GM23248 (cell line): ENCODE measurements around the gene CFH. TPM values are rescaled to one million over a fixed set of nuclear protein-coding genes. Genes with fewer than 3 reads are reported as not detected.
"Not testable (repeated sequence)": the region's sequence is repeated elsewhere in the genome, so short reads cannot be mapped to it uniquely, and the experiment has no call there.

Experiments used
- DNase-seq: peaks from one replicate; pipeline ENCODE4 v3.0.0-alpha.2; 2015
- H2AFZ ChIP-seq: fragments of 200-600 bp; sonication (generic); 2 replicates; pipeline ENCODE4 v1.6.1; 2016; ENCODE audit warnings: antibody characterized with exemption
- H3F3A ChIP-seq: fragments of 200-600 bp; sonication (generic); 2 replicates; pipeline ENCODE4 v1.6.1; 2016; ENCODE audit warnings: mild to moderate bottlenecking, antibody characterized with exemption, mixed run types; ENCODE audit not compliant: insufficient read depth
- H3K27ac ChIP-seq: fragments of 200-600 bp; sonication (generic); 2 replicates; pipeline ENCODE4 v1.5.1; 2016; ENCODE audit warnings: mild to moderate bottlenecking
- H3K27me3 ChIP-seq: fragments of 200-600 bp; sonication (generic); replicated peaks from 2 replicates; pipeline ENCODE4 v1.6.1; 2016; ENCODE audit warnings: mild to moderate bottlenecking; ENCODE audit not compliant: insufficient read depth
- H3K36me3 ChIP-seq: fragments of 200-600 bp; sonication (generic); 2 replicates; pipeline ENCODE4 v1.6.1; 2016; ENCODE audit warnings: low read depth, mild to moderate bottlenecking
- H3K4me1 ChIP-seq: fragments of 200-600 bp; sonication (generic); 2 replicates; pipeline ENCODE4 v1.6.1; 2016; ENCODE audit warnings: mild to moderate bottlenecking; ENCODE audit not compliant: insufficient read depth
- H3K4me2 ChIP-seq: fragments of 200-600 bp; sonication (generic); one replicate; pipeline ENCODE4 v1.6.1; 2016; ENCODE audit warnings: mild to moderate bottlenecking; ENCODE audit not compliant: unreplicated experiment
- H3K4me3 ChIP-seq: fragments of 200-600 bp; sonication (generic); 2 replicates; pipeline ENCODE4 v1.5.1; 2016; ENCODE audit warnings: mild to moderate bottlenecking
- H3K79me2 ChIP-seq: fragments of 200-600 bp; sonication (generic); 2 replicates; pipeline ENCODE4 v1.6.1; 2016; ENCODE audit warnings: mild to moderate bottlenecking; ENCODE audit not compliant: insufficient read depth
- H3K9ac ChIP-seq: fragments of 200-600 bp; sonication (generic); 2 replicates; pipeline ENCODE4 v1.6.1; 2016; ENCODE audit warnings: mild to moderate bottlenecking
- H3K9me2 ChIP-seq: fragments of 200-600 bp; sonication (generic); 2 replicates; pipeline ENCODE4 v1.6.1; 2016; ENCODE audit warnings: mixed run types, mild to moderate bottlenecking, moderate library complexity; ENCODE audit not compliant: insufficient read depth
- H3K9me3 ChIP-seq: fragments of 200-600 bp; sonication (generic); one replicate; pipeline ENCODE4 v1.6.1; 2017; ENCODE audit warnings: low read depth
- H4K20me1 ChIP-seq: fragments of 200-600 bp; sonication (generic); 2 replicates; pipeline ENCODE4 v1.6.0; 2016; ENCODE audit not compliant: insufficient read depth
- EZH2 ChIP-seq: fragments of 200-600 bp; sonication (generic); IDR thresholded peaks from 2 replicates; pipeline ENCODE4 v1.6.1; 2018; ENCODE audit warnings: antibody characterized with exemption, mild to moderate bottlenecking; ENCODE audit not compliant: insufficient read depth, poor library complexity, severe bottlenecking
- EZH2phosphoT487 ChIP-seq: fragments of 200-600 bp; sonication (generic); IDR thresholded peaks from 2 replicates; pipeline ENCODE4 v1.6.1; 2018; ENCODE audit warnings: antibody characterized with exemption, moderate library complexity, mild to moderate bottlenecking, low read depth; ENCODE audit not compliant: insufficient read depth
- WGBS, 2 experiments: methylation state at CpG; one replicate each; pipeline ENCODE4 v1.1.6; 2015 to 2017; ENCODE audit warnings: low lambda C conversion rate in 2 of 2, low coverage in 1 of 2; ENCODE audit errors: missing lambda C conversion rate in 2 of 2; 5-methylcytosine and 5-hydroxymethylcytosine counted together
- in situ Hi-C: fragments of 300-500 bp; cut with MboI; formaldehyde crosslinking; loops from 2 replicates; pipeline ENCODE4 v1.15.0; 2020
- polyA plus RNA-seq: library from polyadenylated mRNA; unstranded; fragments of >200 nt; fragmentation: Nextera tagmentation; extraction: Ambion mirVana; gene quantifications from 2 replicates; pipeline ENCODE4 v1.2.1, GENCODE V29; 2016
- total RNA-seq: library from RNA; depleted of rRNA; stranded (reverse); fragments of >200 nt; shearing (Covaris generic); gene quantifications from 2 replicates; pipeline ENCODE4 v1.2.3, GENCODE V29; 2014

Gene CFH
- total and polyA plus RNA-seq, 2 experiments from 2014 or later: 19.3 to 22.7 TPM

- Histone ChIP-seq H4K20me1 (no peaks in the 10 kb centered on the region), H2AFZ (no peak overlapping the region), H3K79me2 (no peaks in the 10 kb centered on the region), H3K36me3 (no peaks in the 10 kb centered on the region), H3K9me2 (no peaks in the 10 kb centered on the region), H3K27me3 (no peaks in the 10 kb centered on the region), H3K4me1 (no peaks in the 10 kb centered on the region), H3K4me3 (no peak overlapping the region), H3K27ac (no peak overlapping the region), H3K9me3 (no peaks in the 10 kb centered on the region), H3F3A (no peaks in the 10 kb centered on the region), H3K9ac (no peak overlapping the region), H3K4me2 (no peak overlapping the region)
- no peak for TF ChIP-seq EZH2phosphoT487
- no peak for TF ChIP-seq EZH2
- in situ Hi-C loops: no loop called here
- no peak for DNase-seq
- 58 to 61% methylated on average over 5 of the region's 5 CpGs for WGBS, 2 experiments
Measured at GRCh38 chr1:196690582-196690981, 38.7 kb downstream of the CFH start.

DNA sequence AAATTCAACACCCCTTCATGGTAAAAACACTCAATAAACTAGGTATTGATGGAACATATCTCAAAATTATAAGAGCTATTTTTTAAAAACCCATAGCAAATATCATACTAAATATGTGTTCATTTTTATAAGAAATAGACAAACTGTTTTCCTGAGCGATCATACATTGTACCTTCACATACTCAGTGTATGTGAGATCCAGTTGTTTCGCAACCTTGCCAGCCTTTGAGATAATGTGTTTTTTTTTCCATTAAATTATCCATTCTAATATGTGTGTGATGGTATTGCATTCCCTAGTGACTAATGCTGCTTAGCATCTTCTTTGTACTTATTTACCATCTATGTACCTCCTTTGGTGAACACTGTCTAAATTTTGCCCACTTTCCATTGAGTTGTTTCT lies 47.1 kb downstream of the CFH start:
- TF ChIP-seq EZH2phosphoT487 (no peak), EZH2 (no peak)
- Histone ChIP-seq H3K9me3 (no peaks in the 10 kb centered on the region), H3K4me1 (no peaks in the 10 kb centered on the region), H3K27me3 (no peaks in the 10 kb centered on the region), H3K79me2 (no peaks in the 10 kb centered on the region), H3K9me2 (no peaks in the 10 kb centered on the region), H3F3A (no peaks in the 10 kb centered on the region), H3K9ac (no peak overlapping the region), H4K20me1 (no peaks in the 10 kb centered on the region), H2AFZ (no peak overlapping the region), H3K4me2 (no peak overlapping the region), H3K4me3 (no peak overlapping the region), H3K27ac (no peak overlapping the region), H3K36me3 (no peaks in the 10 kb centered on the region)
- in situ Hi-C loops: no loop called here
- WGBS, 2 experiments: 92 to 95% methylated on average over 2 of the region's 2 CpGs
- DNase-seq: no peak

DNA sequence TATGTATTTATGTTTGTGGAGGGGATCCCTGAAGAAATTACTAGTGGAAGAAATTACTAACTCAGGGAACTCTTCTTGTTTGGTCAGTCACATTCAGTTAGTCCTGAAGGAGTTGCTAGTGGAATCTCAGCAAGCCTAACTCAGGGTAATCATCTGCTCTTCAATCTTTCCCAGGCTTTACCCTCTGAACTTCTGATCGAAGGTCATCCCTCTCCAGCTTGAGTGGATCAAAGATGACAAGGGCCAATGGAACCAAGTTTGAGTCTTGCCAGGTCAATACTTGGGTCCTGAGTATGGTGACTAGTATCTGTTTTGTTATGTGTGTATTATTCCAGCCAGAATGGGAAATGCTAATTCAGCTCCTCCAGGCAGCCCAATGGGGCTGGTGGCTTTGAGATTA lies 49.3 kb downstream of the CFH start:
- Histone ChIP-seq H3K27me3 (no peaks in the 10 kb centered on the region), H4K20me1 (no peaks in the 10 kb centered on the region), H3K79me2 (no peaks in the 10 kb centered on the region), H3K27ac (no peak overlapping the region), H3K4me2 (no peak overlapping the region), H3F3A (no peaks in the 10 kb centered on the region), H3K4me1 (no peaks in the 10 kb centered on the region), H3K9me3 (no peaks in the 10 kb centered on the region), H3K36me3 (no peaks in the 10 kb centered on the region), H3K4me3 (no peak overlapping the region), H3K9ac (no peak overlapping the region), H2AFZ (no peak overlapping the region), H3K9me2 (no peaks in the 10 kb centered on the region)
- DNase-seq: no peak
- no peak for TF ChIP-seq EZH2phosphoT487
- TF ChIP-seq EZH2: no peak
- WGBS, 2 experiments: 45 to 59% methylated on average over 1 of the region's 1 CpG
- in situ Hi-C loops: no loop called here

- H3K9me2 ChIP-seq, H3K4me2 ChIP-seq, H3K36me3 ChIP-seq, H3K79me2 ChIP-seq, H3K9ac ChIP-seq, H3K9me3 ChIP-seq, H3F3A ChIP-seq, H3K27me3 ChIP-seq, in situ Hi-C loops, H3K4me1 ChIP-seq, DNase-seq, H3K27ac ChIP-seq, H3K4me3 ChIP-seq, H4K20me1 ChIP-seq, H2AFZ ChIP-seq: not testable (repeated sequence)
- 62% methylated on average over 2 of the region's 2 CpGs for WGBS, 2 experiments
Measured at GRCh38 chr1:196709892-196710291, 58.0 kb downstream of the CFH start.

DNA sequence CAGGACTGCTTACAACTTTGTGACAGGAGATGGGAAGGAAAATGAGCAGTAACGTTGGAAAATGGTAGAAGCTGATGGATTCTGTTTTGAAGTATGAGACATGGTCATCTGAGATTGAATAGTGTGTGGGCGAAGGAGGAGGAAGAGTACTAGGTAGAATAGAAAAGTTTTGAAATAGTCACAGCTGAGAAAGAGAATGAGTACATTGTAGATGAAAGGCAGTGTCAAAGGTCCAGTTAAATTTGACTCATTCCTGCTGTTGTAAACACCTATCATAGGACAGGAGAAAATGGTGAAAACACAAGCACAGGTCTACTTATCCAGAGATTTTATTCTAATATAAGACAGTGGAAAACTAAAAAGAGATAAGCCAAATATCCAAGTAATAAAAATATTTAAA lies 66.0 kb downstream of the CFH start:
- H3K9me3 ChIP-seq: no peaks in the 10 kb centered on the region
- H3K27me3 ChIP-seq: no peaks in the 10 kb centered on the region
- H3K4me1 ChIP-seq: no peaks in the 10 kb centered on the region
- H2AFZ ChIP-seq: no peak overlapping the region
- H3F3A ChIP-seq: no peaks in the 10 kb centered on the region
- H3K79me2 ChIP-seq: no peaks in the 10 kb centered on the region
- H3K4me2 ChIP-seq: no peak overlapping the region
- 60 to 63% methylated on average over 2 of the region's 2 CpGs for WGBS, 2 experiments
- H3K9me2 ChIP-seq: no peaks in the 10 kb centered on the region
- H4K20me1 ChIP-seq: no peaks in the 10 kb centered on the region
- TF ChIP-seq EZH2 (no peak), EZH2phosphoT487 (no peak)
- H3K4me3 ChIP-seq: no peak overlapping the region
- no peak overlapping the region for H3K27ac ChIP-seq
- H3K36me3 ChIP-seq: no peaks in the 10 kb centered on the region
- no peak overlapping the region for H3K9ac ChIP-seq
- in situ Hi-C loops: no loop called here
- no peak for DNase-seq
